H1 (cell line): ENCODE results near the gene SPOCD1. TPM values are rescaled to one million over a fixed set of nuclear protein-coding genes. Genes with fewer than 3 reads are reported as not detected.

ENCODE experiments used
- CTCF ChIA-PET: fragments of 300-600 bp; sonication (Branson Sonifier 250); formaldehyde crosslinking; loops from one replicate; lab custom pipeline; 2021; ENCODE audit not compliant: partially characterized antibody; lab: Charles Lee
- POLR2A ChIA-PET: fragments of 300-600 bp; sonication (Branson Sonifier 250); formaldehyde crosslinking; loops from one replicate; lab custom pipeline; 2021; ENCODE audit warnings: inconsistent platforms; ENCODE audit not compliant: partially characterized antibody; lab: Charles Lee
- DNase-seq, 2 experiments: peaks; one replicate each; pipeline versions ENCODE4 v3.0.0 to v3.0.0-alpha.2; 2010 to 2022; ENCODE audit warnings: low spot score in 2 of 2, low read depth in 1 of 2, mixed read lengths in 1 of 2
- FAIRE-seq: peaks from 2 replicates; lab custom pipeline; 2011; peaks lifted over from hg19 to GRCh38; lab: Jason Lieb, UNC
- H2AFZ ChIP-seq: 2 replicates; pipeline ENCODE4 v1.8.1; 2012; ENCODE audit warnings: low read length, inconsistent platforms
- H2AK5ac ChIP-seq: 2 replicates; pipeline ENCODE4 v1.6.1; 2013; ENCODE audit warnings: low read depth, low read length
- H2BK120ac ChIP-seq: replicated peaks from 2 replicates; pipeline ENCODE3; 2013; ENCODE audit warnings: low read depth, low read length, inconsistent platforms
- H2BK12ac ChIP-seq: 2 replicates; pipeline ENCODE4 v1.6.1; 2013; ENCODE audit warnings: low read depth, low read length
- H2BK15ac ChIP-seq: 2 replicates; pipeline ENCODE4 v1.6.1; 2013; ENCODE audit warnings: low read length
- H2BK20ac ChIP-seq: 2 replicates; pipeline ENCODE4 v1.6.1; 2013; ENCODE audit warnings: low read length
- H2BK5ac ChIP-seq: 2 replicates; pipeline ENCODE4 v1.6.1; 2013; ENCODE audit warnings: low read depth, low read length
- H3K14ac ChIP-seq: 2 replicates; pipeline ENCODE4 v1.6.1; 2013; ENCODE audit warnings: inconsistent platforms; ENCODE audit not compliant: insufficient read length
- H3K18ac ChIP-seq: 2 replicates; pipeline ENCODE4 v1.6.1; 2013; ENCODE audit warnings: low read length; ENCODE audit errors: extremely low read depth
- H3K23ac ChIP-seq: 2 replicates; pipeline ENCODE4 v1.6.1; 2013; ENCODE audit warnings: inconsistent platforms; ENCODE audit not compliant: insufficient read length
- H3K23me2 ChIP-seq: 2 replicates; pipeline ENCODE4 v1.6.1; 2013; ENCODE audit warnings: low read depth, low read length
- H3K27ac ChIP-seq: 2 replicates; pipeline ENCODE4 v1.6.1; 2011; ENCODE audit warnings: low read depth, low read length, inconsistent platforms
- H3K27me3 ChIP-seq, 4 experiments: replicated peaks in 1 of 4; 1 replicate in 1 of 4; 2 replicates in 3 of 4; pipeline versions ENCODE4 v1.6.1 to v1.8.1; 2011 to 2013; ENCODE audit warnings: low read length in 3 of 4, mild to moderate bottlenecking in 3 of 4, inconsistent platforms in 2 of 4, mixed read lengths in 2 of 4, moderate library complexity in 1 of 4; ENCODE audit not compliant: control insufficient read depth in 3 of 4, insufficient read depth in 3 of 4; ENCODE audit errors: extremely low read depth in 1 of 4
- H3K36me3 ChIP-seq, 4 experiments: 2 replicates each; pipeline versions ENCODE4 v1.6.1 to v1.8.1; 2011 to 2013; ENCODE audit warnings: mild to moderate bottlenecking in 4 of 4, low read length in 3 of 4, moderate library complexity in 2 of 4, control low read depth in 1 of 4, inconsistent platforms in 1 of 4; ENCODE audit not compliant: insufficient read depth in 4 of 4, control insufficient read depth in 2 of 4
- H3K4ac ChIP-seq: replicated peaks from 2 replicates; pipeline ENCODE3; 2013; ENCODE audit warnings: low read length, low read depth, mixed read lengths, inconsistent platforms; ENCODE audit not compliant: insufficient read length
- H3K4me1 ChIP-seq, 4 experiments: replicated peaks in 1 of 4; 1 replicate in 1 of 4; 2 replicates in 3 of 4; pipeline versions ENCODE4 v1.6.1 to v1.8.1; 2011 to 2013; ENCODE audit warnings: low read length in 3 of 4, inconsistent platforms in 2 of 4, mixed read lengths in 1 of 4; ENCODE audit not compliant: insufficient read depth in 4 of 4, control insufficient read depth in 3 of 4
- H3K4me2 ChIP-seq, 2 experiments: 2 replicates each; pipeline versions ENCODE4 v1.6.1 to v1.8.1; 2011 to 2013; ENCODE audit warnings: low read depth in 2 of 2, low read length in 2 of 2, control low read depth in 1 of 2, inconsistent platforms in 1 of 2, mild to moderate bottlenecking in 1 of 2; ENCODE audit not compliant: insufficient read depth in 1 of 2
- H3K4me3 ChIP-seq, 4 experiments: fragments of 200-600, 300-600 bp in 1 of 4; sonication (generic), shearing (Covaris generic), sonication (Bioruptor Twin) in 1 of 4; 2 replicates each; pipeline versions ENCODE4 v1.5.1 to v1.8.1; 2011 to 2016; ENCODE audit warnings: low read length in 4 of 4, low read depth in 3 of 4, control low read depth in 2 of 4, inconsistent platforms in 2 of 4, mild to moderate bottlenecking in 2 of 4, mixed read lengths in 1 of 4, moderate library complexity in 1 of 4; ENCODE audit not compliant: insufficient read depth in 2 of 4; ENCODE audit errors: extremely low read depth in 1 of 4
- H3K56ac ChIP-seq: replicated peaks from 2 replicates; pipeline ENCODE3; 2013; ENCODE audit warnings: low read depth, mild to moderate bottlenecking, mixed read lengths, low read length, inconsistent platforms; ENCODE audit not compliant: insufficient read length
- H3K79me1 ChIP-seq: 2 replicates; pipeline ENCODE4 v1.6.1; 2013; ENCODE audit warnings: low read depth, low read length, control low read depth
- H3K79me2 ChIP-seq, 2 experiments: 2 replicates each; pipeline versions ENCODE4 v1.6.1 to v1.8.1; 2012 to 2013; ENCODE audit warnings: low read length in 2 of 2, mild to moderate bottlenecking in 2 of 2, inconsistent platforms in 1 of 2; ENCODE audit not compliant: insufficient read depth in 2 of 2, control insufficient read depth in 1 of 2
- H3K9ac ChIP-seq, 4 experiments: replicated peaks in 1 of 4; 1 replicate in 1 of 4; 2 replicates in 3 of 4; pipeline versions ENCODE4 v1.6.1 to v1.8.1; 2011 to 2013; ENCODE audit warnings: low read depth in 3 of 4, low read length in 3 of 4, control low read depth in 2 of 4, mild to moderate bottlenecking in 2 of 4, moderate library complexity in 2 of 4, inconsistent platforms in 1 of 4; ENCODE audit errors: extremely low read depth in 1 of 4
- H3K9me3 ChIP-seq, 2 experiments: 2 replicates each; pipeline versions ENCODE4 v1.6.1 to v1.8.1; 2012 to 2013; ENCODE audit warnings: mild to moderate bottlenecking in 2 of 2, moderate library complexity in 2 of 2, control low read depth in 1 of 2, inconsistent platforms in 1 of 2, low read depth in 1 of 2, low read length in 1 of 2, mixed read lengths in 1 of 2; ENCODE audit not compliant: insufficient read depth in 2 of 2
- H4K20me1 ChIP-seq, 2 experiments: replicated peaks in 1 of 2; 2 replicates each; pipeline versions ENCODE3 to v1.8.1; 2011 to 2013; ENCODE audit warnings: inconsistent platforms in 2 of 2, low read length in 2 of 2, mild to moderate bottlenecking in 1 of 2; ENCODE audit not compliant: insufficient read depth in 2 of 2, control insufficient read depth in 1 of 2
- H4K5ac ChIP-seq: 2 replicates; pipeline ENCODE4 v1.6.1; 2013; ENCODE audit warnings: low read length, low read depth, mixed read lengths, inconsistent platforms; ENCODE audit not compliant: insufficient read length
- H4K8ac ChIP-seq: 2 replicates; pipeline ENCODE4 v1.8.0; 2013; ENCODE audit warnings: mild to moderate bottlenecking, moderate library complexity, low read length, inconsistent platforms; ENCODE audit not compliant: insufficient read depth; ENCODE audit errors: extremely low read depth
- H4K91ac ChIP-seq: replicated peaks from 2 replicates; pipeline ENCODE3; 2013; ENCODE audit warnings: low read length, mixed read lengths, inconsistent platforms; ENCODE audit not compliant: insufficient read length
- CBX5 ChIP-seq: fragments of 300-800, 300-1000 bp; sonication (generic); IDR thresholded peaks from 2 replicates; pipeline ENCODE4 v1.7.1; 2016; ENCODE audit warnings: antibody characterized with exemption, low read length, low read depth
- CHD2 ChIP-seq: IDR thresholded peaks from 2 replicates; pipeline ENCODE4 v1.6.1; 2012; ENCODE audit warnings: low read length, improper control_type of control experiment
- GTF2F1 ChIP-seq: IDR thresholded peaks from 2 replicates; pipeline ENCODE4 v1.6.1; 2012; ENCODE audit warnings: low read depth, low read length, improper control_type of control experiment, borderline replicate concordance
- KDM4A ChIP-seq: IDR thresholded peaks from one replicate; pipeline ENCODE4 v1.7.1; 2012; ENCODE audit warnings: low read depth, mild to moderate bottlenecking, moderate library complexity, low read length, inconsistent platforms; ENCODE audit not compliant: severe bottlenecking
- NANOG ChIP-seq: IDR thresholded peaks from 2 replicates; pipeline ENCODE4 v1.6.1; 2011; ENCODE audit warnings: low read length, low read depth, mild to moderate bottlenecking, inconsistent platforms; ENCODE audit not compliant: insufficient read depth, poor library complexity, severe bottlenecking
- RAD21 ChIP-seq, 2 experiments: IDR thresholded peaks in 1 of 2; conservative IDR thresholded peaks in 1 of 2; 2 replicates each; pipeline ENCODE4 v1.6.1; 2011; ENCODE audit warnings: low read depth in 2 of 2, low read length in 2 of 2, improper control_type of control experiment in 1 of 2, inconsistent platforms in 1 of 2, mild to moderate bottlenecking in 1 of 2, moderate library complexity in 1 of 2
- RBBP5 ChIP-seq: IDR thresholded peaks from 2 replicates; pipeline ENCODE4 v1.7.1; 2012; ENCODE audit warnings: low read depth, mild to moderate bottlenecking, inconsistent platforms, low read length, moderate library complexity, borderline replicate concordance
- SIN3A ChIP-seq, 2 experiments: IDR thresholded peaks in 1 of 2; conservative IDR thresholded peaks in 1 of 2; 2 replicates each; pipeline ENCODE4 v1.6.1; 2011 to 2012; ENCODE audit warnings: low read length in 2 of 2, improper control_type of control experiment in 1 of 2, low read depth in 1 of 2, mild to moderate bottlenecking in 1 of 2
- SIRT6 ChIP-seq: IDR thresholded peaks from one replicate; pipeline ENCODE4 v1.7.1; 2012; ENCODE audit warnings: low read length, inconsistent platforms
- TAF7 ChIP-seq: optimal IDR thresholded peaks from 2 replicates; pipeline ENCODE3; 2011; ENCODE audit warnings: low read depth, mild to moderate bottlenecking, inconsistent platforms, low read length, moderate library complexity, borderline replicate concordance
- WGBS, 2 experiments: shearing (Covaris generic) in 1 of 2; methylation state at CpG; one replicate each; pipeline versions ENCODE4 v1.1.6 to v1.1.7; 2013 to 2015; ENCODE audit warnings: low lambda C conversion rate in 2 of 2, mixed read lengths in 2 of 2, inconsistent platforms in 1 of 2, low coverage in 1 of 2, missing lambda C conversion rate in 1 of 2; ENCODE audit not compliant: insufficient replicate concordance in 2 of 2, insufficient coverage in 1 of 2, insufficient read length in 1 of 2; ENCODE audit errors: extremely low coverage in 1 of 2, missing lambda C conversion rate in 1 of 2; 5-methylcytosine and 5-hydroxymethylcytosine counted together
- polyA plus RNA-seq, 7 experiments: library from polyadenylated mRNA; depleted of rRNA in 3 of 7; stranded (reverse) in 5 of 7; unstranded in 2 of 7; fragments of >200 nt in 5 of 7; fragments of 200-250 nt in 2 of 7; gene quantifications; 1 replicate in 5 of 7; 2 replicates in 1 of 7; 4 replicates in 1 of 7; pipeline versions ENCODE4 v1.2.1 to v1.2.3, GENCODE V29; 2011 to 2013; ENCODE audit warnings: missing spikeins in 2 of 7, mixed read lengths in 2 of 7
- total RNA-seq: library from RNA; stranded (reverse); fragmentation: NEBNext Ultra II Directional; extraction: Animal tissue kit (Norgen Biotek cat#: 25700); gene quantifications from 2 replicates; pipeline ENCODE4 v1.2.1, GENCODE V29; 2021

Gene SPOCD1
- total and polyA plus RNA-seq, 2 of the 8 experiments (the other 6 are each of a cell fraction or from before 2014, with no cell fraction given): 1.8 to 2.9 TPM

- H3K4ac ChIP-seq: no peak overlapping the region
- no peak overlapping the region for H3K23ac ChIP-seq
- H2BK20ac ChIP-seq: peak overlapping the region; percentile 94; the same call in 1 of the 2 replicates
- no peak overlapping the region for H2AFZ ChIP-seq
- no peak overlapping the region for H3K27ac ChIP-seq
- peak overlapping the region; percentile 86 for H2BK5ac ChIP-seq
- H3K4me3 ChIP-seq: no peak overlapping the region
- H3K18ac ChIP-seq: no peak overlapping the region; the same call in 1 of the 2 replicates
- peak overlapping the region; percentile 92; the same call in 1 of the 2 replicates for H2BK12ac ChIP-seq
- H3K56ac ChIP-seq: no peak overlapping the region
- H2AK5ac ChIP-seq: peak overlapping the region; percentile 95
- TF ChIP-seq NANOG: no peak
- no peak for TF ChIP-seq RBBP5
- TF ChIP-seq CHD2: no peak
- no peak for TF ChIP-seq KDM4A
- no peak for TF ChIP-seq TAF7
- TF ChIP-seq SIN3A (conservative IDR thresholded peaks at IDR 0.05 in 1 of 2, IDR thresholded peaks at IDR 0.05 in 1 of 2; ENCODE audit: low read depth in 1 of 2, low read length in 2 of 2): no peak
- TF ChIP-seq SIRT6: no peak
- no peak for TF ChIP-seq RAD21 (IDR thresholded peaks at IDR 0.05 in 1 of 2, conservative IDR thresholded peaks at IDR 0.05 in 1 of 2; ENCODE audit: low read depth in 2 of 2, low read length in 2 of 2)
- no peak for TF ChIP-seq GTF2F1
- TF ChIP-seq CBX5: no peak
- peaks cover 0 to 21% (median 18%) of the 10 kb centered on the region in 4 experiments; a peak in 6 of 7 replicates for H3K4me1 ChIP-seq
- peak overlapping the region; percentile 52 for H2BK120ac ChIP-seq
- DNase-seq: no peak
- no peaks in the 10 kb centered on the region for H3K36me3 ChIP-seq
- no peak overlapping the region for H3K14ac ChIP-seq
- FAIRE-seq: no peak
- 92% methylated on average over 7 of the region's 7 CpGs; no CpG with 5 or more reads in 1 of the 2 experiments for WGBS, 2 experiments
- no peak overlapping the region for H3K4me2 ChIP-seq
- H3K79me2 ChIP-seq: no peaks in the 10 kb centered on the region
- H2BK15ac ChIP-seq: peak overlapping the region; percentile 92
- H3K79me1 ChIP-seq: no peaks in the 10 kb centered on the region
- ChIA-PET CTCF (interaction anchor here (0.6 to 1.7 kb wide), 4 partner anchors 9 to 590 kb away, joined by 3 read pairs; no protein-coding TSS in a partner anchor), POLR2A (interaction anchor here (1.4 to 1.7 kb wide), 2 partner anchors 19 to 21 kb away, joined by 4 read pairs; no protein-coding TSS in a partner anchor)
- no peaks in the 10 kb centered on the region; a peak in 2 of 7 replicates for H3K27me3 ChIP-seq
- H4K20me1 ChIP-seq: no peaks in the 10 kb centered on the region
- no peaks in the 10 kb centered on the region for H3K9me3 ChIP-seq
- peak overlapping the region; percentile 75 for H4K91ac ChIP-seq
- H3K23me2 ChIP-seq: no peaks in the 10 kb centered on the region
- no peak overlapping the region for H4K8ac ChIP-seq
- H4K5ac ChIP-seq: no peak overlapping the region
- H3K9ac ChIP-seq: no peak overlapping the region
Measured at GRCh38 chr1:31781138-31781755, 34.6 kb downstream of the SPOCD1 start.
